Measurements from ENCODE around the gene FARP1.

FARP1 gene

DNA sequence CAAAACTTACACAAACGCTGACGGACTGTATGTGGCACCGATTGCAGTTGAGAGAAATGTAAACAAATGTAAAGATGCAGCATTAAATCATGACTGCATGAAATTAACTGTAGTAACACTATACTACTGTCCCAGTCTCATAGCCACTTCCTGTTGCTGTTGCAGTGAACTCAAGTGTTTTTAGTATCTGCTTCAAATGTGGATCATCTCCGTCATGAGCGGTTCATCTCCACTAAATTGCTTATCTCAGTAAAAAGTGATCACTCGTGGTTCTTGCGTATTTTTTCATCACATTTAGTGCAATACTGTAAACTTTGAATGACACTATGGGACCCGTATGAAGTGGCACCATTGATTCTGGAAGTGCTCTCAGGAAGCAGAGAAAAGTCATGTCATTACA is 94.4 kb downstream of the FARP1 start:
- H3K4me1 Mint-ChIP-seq = no peaks in the 10 kb centered on the region
- no peak overlapping the region for H3K4me3 Mint-ChIP-seq
- H3K27ac Mint-ChIP-seq = no peak overlapping the region
- no peaks in the 10 kb centered on the region for H3K36me3 Mint-ChIP-seq
- no peak for DNase-seq (ENCODE audit: low spot score in 2 of 2)
- H3K9me3 Mint-ChIP-seq = no peaks in the 10 kb centered on the region
- no peak for ATAC-seq

DNA sequence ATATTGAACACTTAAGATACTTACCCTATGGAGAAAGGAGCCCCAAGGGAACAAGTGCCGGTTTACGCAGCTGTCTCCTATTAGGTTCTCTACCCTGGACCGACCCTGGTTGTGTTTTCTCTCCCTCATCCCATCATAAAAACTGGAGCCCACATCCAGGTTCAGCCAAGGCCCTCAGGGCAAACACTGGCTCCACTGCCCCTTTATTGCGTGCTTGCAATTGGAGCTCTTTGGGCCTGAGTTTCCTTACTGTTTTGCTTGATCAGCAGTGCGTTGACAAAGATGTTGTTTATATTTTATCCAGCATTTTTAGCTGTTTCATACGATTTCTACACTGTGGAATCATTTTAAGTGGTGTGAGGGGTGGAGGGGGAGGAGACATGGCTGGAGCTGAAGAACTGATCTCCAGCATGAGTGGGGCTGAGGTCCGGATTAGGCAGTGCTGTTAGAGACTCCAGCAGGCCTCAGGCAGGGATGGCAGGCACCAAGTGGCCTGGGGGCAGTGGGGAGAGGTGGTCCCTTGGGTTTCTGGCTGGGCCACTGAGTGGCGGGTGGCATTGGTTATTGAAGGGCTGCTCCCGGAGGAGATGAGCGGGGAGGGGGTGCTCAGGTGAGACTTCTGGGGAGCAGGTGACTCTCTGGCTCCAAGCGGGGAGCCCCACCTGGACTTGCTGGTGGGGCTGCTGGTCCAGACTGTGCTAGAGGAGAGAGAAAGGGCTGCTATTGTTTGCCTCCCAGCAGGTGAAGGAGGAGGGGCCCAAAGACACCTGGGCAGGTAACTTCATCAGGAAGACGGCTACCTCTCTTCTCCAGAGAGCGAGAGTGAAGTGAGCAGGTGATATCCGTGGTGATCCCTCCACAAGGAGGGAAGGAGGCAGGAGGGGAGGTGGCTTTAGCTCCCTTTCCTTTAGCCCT is 96.5 kb downstream of the FARP1 start:
- no peaks in the 10 kb centered on the region for H3K4me1 Mint-ChIP-seq
- H3K9me3 Mint-ChIP-seq = no peaks in the 10 kb centered on the region
- H3K4me3 Mint-ChIP-seq = no peak overlapping the region
- H3K27ac Mint-ChIP-seq = no peak overlapping the region
- no peaks in the 10 kb centered on the region for H3K36me3 Mint-ChIP-seq
- ATAC-seq (peak; percentile 17), DNase-seq (ENCODE audit: low spot score in 2 of 2) (no peak)

DNA sequence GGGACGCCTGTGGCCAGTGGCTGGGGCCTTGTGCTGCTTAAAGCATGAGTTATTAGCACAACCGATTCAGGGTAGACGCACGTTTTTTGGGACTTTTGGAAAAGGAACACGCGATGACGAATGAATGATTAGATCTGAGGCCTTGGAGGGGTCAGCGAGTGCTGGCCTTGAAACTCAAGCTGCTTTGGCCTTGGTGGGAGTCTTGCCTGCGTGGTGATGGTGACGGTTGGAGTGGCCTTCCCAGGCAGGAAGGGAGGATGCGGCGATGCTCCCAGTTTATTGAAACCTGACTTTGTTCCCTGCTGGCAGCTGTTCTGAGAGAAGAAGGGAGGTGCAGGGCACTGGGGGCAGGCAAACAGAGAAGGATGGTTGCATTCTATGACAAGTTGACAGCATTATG is 97.2 kb downstream of the FARP1 start:
- H3K4me1 Mint-ChIP-seq = no peaks in the 10 kb centered on the region
- DNase-seq (ENCODE audit: low spot score in 2 of 2) (no peak), ATAC-seq (peak; percentile 23)
- no peaks in the 10 kb centered on the region for H3K36me3 Mint-ChIP-seq
- no peak overlapping the region for H3K27ac Mint-ChIP-seq
- no peaks in the 10 kb centered on the region for H3K9me3 Mint-ChIP-seq
- H3K4me3 Mint-ChIP-seq = no peak overlapping the region

DNA sequence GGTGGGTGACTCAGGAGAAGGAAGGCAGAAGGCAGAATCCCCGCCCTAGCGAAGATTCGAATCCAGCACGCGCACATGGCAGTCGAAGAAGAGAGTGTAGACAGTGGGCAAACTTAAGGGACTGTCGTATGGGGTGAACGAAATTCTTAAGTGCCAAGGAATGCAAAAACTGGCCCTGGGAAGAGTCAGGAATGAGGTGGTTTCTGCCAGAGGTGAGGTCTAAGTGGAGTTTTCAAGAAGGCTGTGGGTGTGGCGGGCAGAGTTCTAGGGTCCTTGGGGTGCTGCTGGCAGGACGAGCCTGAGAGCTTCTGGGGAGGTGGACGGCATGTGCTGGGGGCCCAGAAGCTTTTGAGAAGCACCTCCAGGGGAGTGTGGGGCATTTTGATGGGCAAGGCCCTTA is 98.1 kb downstream of the FARP1 start:
- H3K9me3 Mint-ChIP-seq = no peaks in the 10 kb centered on the region
- H3K36me3 Mint-ChIP-seq = no peaks in the 10 kb centered on the region
- H3K4me1 Mint-ChIP-seq = no peaks in the 10 kb centered on the region
- no peak for DNase-seq (ENCODE audit: low spot score in 2 of 2)
- no peak overlapping the region for H3K27ac Mint-ChIP-seq
- no peak overlapping the region for H3K4me3 Mint-ChIP-seq
- no peak for ATAC-seq

DNA sequence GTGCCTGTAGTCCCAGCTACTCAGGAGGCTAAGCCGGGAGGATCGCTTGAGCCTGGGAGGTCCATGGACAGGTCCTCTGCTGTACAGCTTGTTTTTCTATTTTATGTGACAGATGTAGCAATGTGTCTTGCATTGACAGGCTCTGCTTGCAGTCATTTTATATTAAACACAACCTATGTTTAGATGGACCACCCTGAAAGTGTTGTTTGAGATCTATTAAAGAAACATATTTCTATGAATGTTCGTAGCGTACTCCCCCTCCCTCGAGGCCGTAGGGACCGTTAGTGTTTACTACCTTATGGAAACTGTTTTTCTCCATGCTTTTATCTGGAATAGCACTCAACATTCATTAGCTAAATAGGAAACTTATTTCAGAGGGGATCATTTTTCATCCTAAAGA is 99.1 kb downstream of the FARP1 start:
- Mint-ChIP-seq H3K4me1 (no peaks in the 10 kb centered on the region), H3K4me3 (no peak overlapping the region), H3K9me3 (no peaks in the 10 kb centered on the region), H3K27ac (no peak overlapping the region), H3K36me3 (no peaks in the 10 kb centered on the region)
- DNase-seq (ENCODE audit: low spot score in 2 of 2) (no peak), ATAC-seq (no peak)

DNA sequence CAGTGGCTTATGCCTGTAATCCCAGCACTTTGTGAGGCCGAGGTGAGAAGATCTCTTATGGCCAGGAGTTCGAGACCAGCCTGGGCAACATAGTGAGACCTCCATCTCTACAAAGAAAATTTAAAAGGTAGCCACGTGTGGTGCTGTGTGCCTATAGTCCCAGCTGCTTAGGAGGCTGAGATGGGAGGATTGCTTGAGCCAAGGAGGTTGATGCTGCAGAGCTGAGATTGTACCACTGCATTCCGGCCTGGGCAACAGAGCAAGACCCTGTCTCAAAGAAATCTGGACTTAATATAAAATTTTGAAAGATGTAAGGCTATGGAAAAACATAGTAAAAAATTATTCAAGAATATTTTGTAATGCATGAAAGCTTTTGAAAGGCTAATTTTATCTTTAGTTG is 99.5 kb downstream of the FARP1 start:
- Mint-ChIP-seq H3K36me3 (no peaks in the 10 kb centered on the region), H3K4me1 (no peaks in the 10 kb centered on the region), H3K9me3 (no peaks in the 10 kb centered on the region), H3K4me3 (no peak overlapping the region), H3K27ac (no peak overlapping the region)
- no peak for DNase-seq (ENCODE audit: low spot score in 2 of 2)
- no peak for ATAC-seq

DNA sequence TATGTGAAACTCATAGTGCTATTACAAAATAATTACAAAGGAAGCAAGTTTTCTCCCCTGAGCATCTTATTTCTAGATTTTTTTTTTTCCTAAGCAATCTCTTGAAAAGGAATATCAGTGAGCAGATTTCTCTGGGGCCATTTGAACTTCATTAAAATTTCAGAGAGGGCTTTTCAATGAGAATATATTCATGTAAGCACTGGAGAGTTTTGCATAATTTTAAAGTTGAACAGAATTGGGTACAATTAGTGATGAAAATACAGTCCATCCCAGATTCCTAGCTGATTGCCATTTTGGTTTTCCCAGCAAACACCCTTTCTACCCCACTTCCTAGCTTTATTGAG is 101.0 kb downstream of the FARP1 start:
- Mint-ChIP-seq H3K9me3 (no peaks in the 10 kb centered on the region), H3K27ac (no peak overlapping the region), H3K4me3 (no peak overlapping the region), H3K4me1 (no peaks in the 10 kb centered on the region), H3K36me3 (no peaks in the 10 kb centered on the region)
- DNase-seq (ENCODE audit: low spot score in 2 of 2) (no peak), ATAC-seq (no peak)

DNA sequence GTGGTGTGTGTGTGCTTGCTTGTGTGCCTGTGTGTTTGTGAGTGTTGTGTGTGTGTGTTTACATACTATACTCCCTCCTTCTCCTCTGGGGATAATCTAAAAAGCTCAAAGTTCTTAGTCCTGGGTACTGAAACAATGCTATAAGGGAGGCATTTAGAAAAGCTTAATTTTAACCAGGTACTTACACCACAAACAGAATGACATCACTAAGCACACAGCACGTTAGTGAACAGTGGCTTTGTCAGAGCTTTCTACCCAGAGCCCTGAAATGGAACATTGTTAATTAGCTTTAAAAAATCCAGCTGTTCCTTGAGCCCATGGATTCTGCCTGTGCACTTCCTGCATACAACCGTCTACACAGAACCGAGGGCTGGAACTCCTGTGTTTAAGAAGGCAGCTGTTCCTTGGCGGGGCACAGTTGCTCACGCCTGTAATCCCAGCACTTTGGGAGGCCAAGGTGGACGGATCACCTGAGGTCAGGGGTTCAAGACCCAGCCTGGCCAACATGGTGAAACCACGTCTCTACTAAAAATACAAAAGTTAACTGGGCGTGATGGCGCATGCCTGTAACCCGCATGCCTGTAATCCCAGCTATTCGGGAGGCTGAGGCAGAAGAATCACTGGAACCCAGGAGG is 103.8 kb downstream of the FARP1 start:
- no peaks in the 10 kb centered on the region for H3K9me3 Mint-ChIP-seq
- no peak for DNase-seq (ENCODE audit: low spot score in 2 of 2)
- ATAC-seq = no peak

DNA sequence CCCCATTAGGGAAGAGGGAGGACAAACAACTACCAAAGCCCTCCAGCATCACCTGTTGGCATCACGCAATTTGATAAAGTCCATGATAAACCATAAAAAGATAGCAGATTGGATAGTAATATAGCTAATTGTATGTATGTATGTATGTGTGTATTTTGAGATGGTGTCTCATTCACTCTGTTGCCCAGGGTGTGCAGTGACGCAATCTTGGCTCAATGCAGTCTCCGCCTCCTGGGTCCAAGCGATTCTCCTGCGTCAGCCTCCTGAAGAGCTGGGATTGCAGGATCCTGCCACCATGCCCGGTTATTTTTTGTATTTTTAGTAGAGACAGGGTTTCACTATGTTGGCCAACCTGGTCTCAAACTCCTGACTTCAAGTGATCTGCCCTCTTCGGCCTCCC is 108.8 kb downstream of the FARP1 start:
- ATAC-seq (no peak), DNase-seq (ENCODE audit: low spot score in 2 of 2) (no peak)
- no peak overlapping the region for H3K4me3 Mint-ChIP-seq
- H3K27ac Mint-ChIP-seq = no peak overlapping the region
- no peaks in the 10 kb centered on the region for H3K4me1 Mint-ChIP-seq
- H3K9me3 Mint-ChIP-seq = no peaks in the 10 kb centered on the region
- no peaks in the 10 kb centered on the region for H3K36me3 Mint-ChIP-seq

More for the DNA sequence above, 103.8 kb downstream of the FARP1 start:
- Mint-ChIP-seq H3K4me1 (no peaks in the 10 kb centered on the region), H3K36me3 (no peaks in the 10 kb centered on the region), H3K4me3 (no peak overlapping the region), H3K27ac (no peak overlapping the region)

DNA sequence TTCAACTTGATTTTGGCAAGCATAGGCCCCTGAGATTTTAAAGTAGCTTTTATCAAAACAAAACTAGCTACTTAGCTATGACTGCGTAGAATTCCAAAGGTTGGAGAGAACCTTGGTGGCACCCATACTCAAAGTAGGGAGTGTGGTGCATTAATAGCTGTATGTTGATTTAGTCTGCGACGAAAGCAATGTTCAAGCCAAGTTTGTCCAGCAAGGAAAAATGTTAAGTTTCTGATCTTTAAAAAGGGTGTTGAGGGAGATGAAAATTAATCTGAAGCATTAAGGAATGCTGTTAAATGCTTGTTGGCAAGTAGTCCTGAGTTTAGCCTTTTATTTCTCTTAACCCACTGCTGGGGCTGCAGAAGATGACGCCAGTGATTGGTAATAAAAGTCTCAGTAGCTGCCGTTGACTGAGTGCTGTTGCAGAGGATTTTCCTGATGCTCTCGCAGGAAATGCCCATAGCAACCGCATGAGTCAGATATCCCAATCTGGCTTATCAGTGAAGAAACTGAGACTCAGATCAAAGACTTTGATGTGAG is 110.1 kb downstream of the FARP1 start:
- Mint-ChIP-seq H3K4me3 (no peak overlapping the region), H3K36me3 (no peaks in the 10 kb centered on the region), H3K27ac (no peak overlapping the region), H3K4me1 (no peaks in the 10 kb centered on the region), H3K9me3 (no peaks in the 10 kb centered on the region)
- DNase-seq (ENCODE audit: low spot score in 2 of 2) = no peak
- no peak for ATAC-seq

DNA sequence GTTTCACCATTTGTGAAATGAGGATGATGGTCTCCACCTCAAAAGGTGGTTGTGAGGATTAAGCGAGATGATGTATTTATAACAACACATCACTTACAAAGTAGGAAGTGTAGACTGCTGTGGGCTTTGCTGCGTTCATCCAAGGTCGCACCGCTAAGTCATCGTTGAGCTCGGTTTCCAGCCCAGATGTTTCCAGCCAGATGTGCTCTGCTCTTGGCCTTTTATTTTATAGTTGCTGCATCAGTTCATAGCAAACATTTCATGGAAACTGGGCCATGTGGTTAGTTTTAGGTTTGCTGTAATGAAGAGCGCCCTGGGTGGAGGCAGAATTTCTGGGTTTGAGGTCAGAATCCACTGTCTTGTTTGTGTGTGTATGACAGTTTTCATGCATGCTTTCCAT is 110.6 kb downstream of the FARP1 start:
- no peak overlapping the region for H3K27ac Mint-ChIP-seq
- H3K4me3 Mint-ChIP-seq = no peak overlapping the region
- H3K9me3 Mint-ChIP-seq = no peaks in the 10 kb centered on the region
- H3K4me1 Mint-ChIP-seq = no peaks in the 10 kb centered on the region
- ATAC-seq (no peak), DNase-seq (ENCODE audit: low spot score in 2 of 2) (no peak)
- no peaks in the 10 kb centered on the region for H3K36me3 Mint-ChIP-seq

DNA sequence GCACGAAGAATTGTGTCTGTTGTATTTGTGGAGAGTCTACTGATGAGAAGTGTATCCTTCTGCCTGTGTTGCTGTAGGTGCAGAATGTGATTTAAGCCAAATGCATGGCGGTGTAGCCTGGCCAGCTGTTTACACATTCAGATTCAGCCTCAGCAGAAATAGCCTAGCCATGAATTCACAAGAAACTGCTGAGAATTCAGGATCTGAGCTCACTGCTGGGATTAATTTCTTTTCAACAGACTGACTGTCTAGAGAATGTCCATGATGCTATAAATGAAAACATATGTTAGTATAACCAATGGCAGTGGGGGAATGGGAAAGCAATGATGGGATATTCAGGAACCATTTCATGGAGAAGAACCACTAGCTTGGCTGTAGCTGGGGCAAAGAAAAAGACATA is 111.6 kb downstream of the FARP1 start:
- DNase-seq (ENCODE audit: low spot score in 2 of 2) (no peak), ATAC-seq (no peak)
- Mint-ChIP-seq H3K27ac (no peak overlapping the region), H3K36me3 (no peaks in the 10 kb centered on the region), H3K4me1 (no peaks in the 10 kb centered on the region), H3K9me3 (no peaks in the 10 kb centered on the region), H3K4me3 (no peak overlapping the region)

DNA sequence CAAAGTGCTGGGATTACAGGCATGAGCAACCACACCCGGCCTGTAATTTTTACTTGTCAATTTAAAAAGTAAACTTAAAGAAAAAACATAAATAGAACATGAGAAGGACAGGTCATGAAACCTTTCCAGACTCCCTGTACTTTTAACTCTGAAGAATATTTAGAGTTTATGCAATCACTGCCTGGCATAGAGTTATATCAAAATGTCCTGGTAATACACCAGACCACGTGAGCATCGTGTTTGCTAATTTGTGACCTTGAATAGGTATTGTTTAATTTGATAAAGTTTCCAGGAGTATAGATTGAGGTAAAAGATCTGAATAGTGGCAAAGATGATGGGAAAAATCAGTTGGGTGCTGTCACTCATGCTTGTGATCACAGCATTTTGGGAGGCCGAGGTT is 115.3 kb downstream of the FARP1 start:
- ATAC-seq = no peak
- H3K36me3 Mint-ChIP-seq = no peaks in the 10 kb centered on the region
- no peaks in the 10 kb centered on the region for H3K9me3 Mint-ChIP-seq
- no peaks in the 10 kb centered on the region for H3K4me1 Mint-ChIP-seq
- no peak overlapping the region for H3K4me3 Mint-ChIP-seq
- DNase-seq (ENCODE audit: low spot score in 2 of 2) = no peak
- no peak overlapping the region for H3K27ac Mint-ChIP-seq

DNA sequence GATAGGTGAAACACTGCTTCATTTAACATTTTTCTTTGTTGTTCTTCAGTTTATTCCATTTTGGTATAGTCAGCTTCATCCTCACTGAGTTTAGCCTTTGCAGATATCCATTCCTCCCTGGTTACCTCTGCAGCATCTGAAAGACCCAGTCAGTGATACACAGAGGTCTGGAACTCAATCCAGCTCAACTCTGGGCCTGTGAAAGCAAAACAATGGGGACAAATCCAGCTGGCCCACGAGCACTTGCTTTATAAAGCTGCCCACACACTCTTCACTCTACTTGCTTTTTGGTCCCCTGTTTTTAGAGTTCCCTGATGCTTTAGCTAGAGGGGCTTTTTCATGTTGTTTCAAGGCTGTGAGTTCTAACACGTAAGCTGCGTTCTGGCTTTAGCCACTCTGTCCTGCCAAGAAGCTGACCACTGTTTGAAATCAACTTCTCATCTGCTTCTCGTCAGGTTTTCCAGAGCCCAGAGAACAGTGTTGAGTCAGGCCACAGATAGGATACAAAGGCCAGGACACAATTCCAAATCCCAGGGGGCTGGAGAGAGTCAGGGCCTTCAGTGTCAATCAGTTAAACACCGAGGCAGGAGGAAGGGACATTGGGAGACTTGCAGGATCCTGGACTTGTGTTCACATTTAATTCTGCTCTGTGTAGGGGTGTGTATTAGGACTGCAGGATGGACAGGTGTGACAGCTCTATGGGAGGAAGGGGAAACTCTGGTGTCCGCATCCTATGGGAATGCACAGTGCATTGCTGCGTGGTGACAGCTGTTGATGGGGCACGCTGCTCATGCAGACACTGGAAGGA is 117.7 kb downstream of the FARP1 start:
- H3K4me3 Mint-ChIP-seq = no peak overlapping the region
- no peak for DNase-seq (ENCODE audit: low spot score in 2 of 2)
- no peaks in the 10 kb centered on the region for H3K4me1 Mint-ChIP-seq
- H3K27ac Mint-ChIP-seq = no peak overlapping the region
- no peaks in the 10 kb centered on the region for H3K9me3 Mint-ChIP-seq
- H3K36me3 Mint-ChIP-seq = no peaks in the 10 kb centered on the region
- peak; percentile 42 for ATAC-seq

DNA sequence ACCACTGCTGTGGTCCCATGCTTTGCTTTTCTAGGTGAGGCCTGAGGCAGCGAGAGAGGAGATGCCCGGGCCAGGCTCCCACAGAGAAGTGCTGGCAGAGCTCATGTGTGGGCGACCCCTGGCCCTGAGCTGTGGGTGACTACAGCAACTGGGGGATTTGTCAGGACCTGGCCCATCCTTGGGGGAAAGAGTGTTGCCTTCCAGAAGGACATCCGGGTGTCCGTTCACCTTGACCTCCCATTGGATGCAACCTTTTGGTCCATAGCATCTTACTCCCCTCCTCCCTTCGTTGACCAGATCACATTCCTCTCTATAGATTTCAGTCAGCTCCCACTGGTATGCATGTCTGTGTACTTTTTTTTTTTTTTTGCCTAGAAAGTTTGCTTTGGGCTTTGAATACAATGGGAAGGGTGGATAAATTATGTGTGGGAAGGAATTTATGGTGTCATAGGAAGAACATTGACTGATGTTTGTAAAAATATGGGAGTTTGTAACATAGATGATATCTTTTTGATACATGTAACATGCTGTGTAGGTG is 118.3 kb downstream of the FARP1 start:
- Mint-ChIP-seq H3K36me3 (no peaks in the 10 kb centered on the region), H3K9me3 (no peaks in the 10 kb centered on the region), H3K27ac (no peak overlapping the region), H3K4me1 (no peaks in the 10 kb centered on the region), H3K4me3 (no peak overlapping the region)
- DNase-seq (ENCODE audit: low spot score in 2 of 2) (no peak), ATAC-seq (peak; percentile 34)

Measured in stimulated activated effector memory CD8-positive, alpha-beta T cell treated with anti-CD3 and anti-CD28 coated beads, Interleukin-12 subunit alpha, Interleukin-12 subunit beta, amount 100 ng/mL, for 72 hours (primary cell).